Measurements from ENCODE around the gene MBOAT7. TPM values are rescaled to one million over a fixed set of nuclear protein-coding genes. Genes with fewer than 3 reads are reported as not detected.
A peak's percentile ranks its signal among the peaks of the same experiment; 100 is the strongest.

The MBOAT7 gene
- total and polyA plus RNA-seq, 2 of the 8 experiments (the other 6 are each of a cell fraction or from before 2014, with no cell fraction given) = 85.5 to 90.9 TPM

- no peak overlapping the region for H2AFZ ChIP-seq (ENCODE audit: low read length)
- H2BK20ac ChIP-seq (ENCODE audit: low read length) = no peak overlapping the region
- H2BK15ac ChIP-seq (ENCODE audit: low read length) = no peak overlapping the region
- H3K14ac ChIP-seq (ENCODE audit: insufficient read length) = no peak overlapping the region
- H4K8ac ChIP-seq (ENCODE audit: extremely low read depth, insufficient read depth, low read length) = no peak overlapping the region; the same call in 1 of the 2 replicates
- DNase-seq (ENCODE audit: low read depth in 1 of 2, low spot score in 2 of 2) (no peak), FAIRE-seq (no peak)
- 0 out of 2 replicates have a peak overlapping the region, but pooled peaks have one; percentile 3 for H2BK5ac ChIP-seq (ENCODE audit: low read depth, low read length)
- H3K23me2 ChIP-seq (ENCODE audit: low read depth, low read length) = no peaks in the 10 kb centered on the region; the same call in 1 of the 2 replicates
- no peak overlapping the region for H3K27ac ChIP-seq (ENCODE audit: low read depth, low read length)
- TF ChIP-seq GABPA (IDR thresholded peaks at IDR 0.05; ENCODE audit: borderline replicate concordance, insufficient read depth, low read length) = 0 out of 2 replicates have a peak, but pooled peaks have one; percentile 3
- TF ChIP-seq JUN (IDR thresholded peaks at IDR 0.05; ENCODE audit: low read depth, low read length) = no peak
- peaks cover 0 to 7% (median 3%) of the 10 kb centered on the region in 4 experiments; a peak in 6 of 7 replicates for H3K4me1 ChIP-seq (replicated peaks in 1 of 4; ENCODE audit: control insufficient read depth in 3 of 4, insufficient read depth in 4 of 4, low read length in 3 of 4)
- peaks cover 0 to 3% (median 0%) of the 10 kb centered on the region in 4 experiments; a peak in 2 of 8 replicates for H3K36me3 ChIP-seq (ENCODE audit: control insufficient read depth in 2 of 4, insufficient read depth in 4 of 4, low read length in 3 of 4)
- no peaks in the 10 kb centered on the region for H3K79me2 ChIP-seq (ENCODE audit: control insufficient read depth in 1 of 2, insufficient read depth in 2 of 2, low read length in 2 of 2)
- no peak overlapping the region for H3K18ac ChIP-seq (ENCODE audit: extremely low read depth, low read length)
- peak overlapping the region; percentile 45 to 72 for H3K4me2 ChIP-seq (ENCODE audit: insufficient read depth in 1 of 2, low read depth in 2 of 2, low read length in 2 of 2)
- no peak overlapping the region for H2BK12ac ChIP-seq (ENCODE audit: low read depth, low read length)
- no peak overlapping the region for H2AK5ac ChIP-seq (ENCODE audit: low read depth, low read length)
- H3K23ac ChIP-seq (ENCODE audit: insufficient read length) = no peak overlapping the region
- no peaks in the 10 kb centered on the region for H3K9me3 ChIP-seq (ENCODE audit: insufficient read depth in 2 of 2, low read depth in 1 of 2, low read length in 1 of 2)
- H4K20me1 ChIP-seq (replicated peaks in 1 of 2; ENCODE audit: control insufficient read depth in 1 of 2, insufficient read depth in 2 of 2, low read length in 2 of 2) = peaks cover 2 to 6% of the 10 kb centered on the region in 2 experiments
- 53% methylated on average over 15 of the region's 15 CpGs; no CpG with 5 or more reads in 1 of the 2 experiments for WGBS, 2 experiments (ENCODE audit: extremely low coverage in 1 of 2, insufficient coverage in 1 of 2, insufficient read length in 1 of 2, insufficient replicate concordance in 2 of 2, low coverage in 1 of 2, low lambda C conversion rate in 2 of 2, missing lambda C conversion rate in 1 of 2)
- no peak overlapping the region for H3K4ac ChIP-seq (replicated peaks; ENCODE audit: insufficient read length, low read depth, low read length)
- peak overlapping the region in 1 of 4 experiments; percentile 36; a peak in 1 of 8 replicates for H3K4me3 ChIP-seq (ENCODE audit: extremely low read depth in 1 of 4, insufficient read depth in 2 of 4, low read depth in 3 of 4, low read length in 4 of 4)
- ChIA-PET CTCF (ENCODE audit: partially characterized antibody) (interaction anchor here (0.6 to 2.6 kb wide), 9 partner anchors 9 to 1287 kb away, joined by 3 to 8 read pairs (median 5); partner anchors contain the start of genes LENG1 and RPS9), POLR2A (ENCODE audit: partially characterized antibody) (interaction anchor here (0.7 to 6.7 kb wide), 16 partner anchors 9 to 243 kb away, joined by 3 to 55 read pairs (median 7); partner anchors contain the start of genes CNOT3, LENG1, MBOAT7 and PRPF31)
- no peak overlapping the region for H3K9ac ChIP-seq (replicated peaks in 1 of 4; ENCODE audit: extremely low read depth in 1 of 4, low read depth in 3 of 4, low read length in 3 of 4)
- H3K27me3 ChIP-seq (replicated peaks in 1 of 4; ENCODE audit: control insufficient read depth in 3 of 4, extremely low read depth in 1 of 4, insufficient read depth in 3 of 4, low read length in 3 of 4) = no peaks in the 10 kb centered on the region
- H4K5ac ChIP-seq (ENCODE audit: insufficient read length, low read depth, low read length) = no peak overlapping the region
- H3K56ac ChIP-seq (replicated peaks; ENCODE audit: insufficient read length, low read depth, low read length) = no peak overlapping the region
- H4K91ac ChIP-seq (replicated peaks; ENCODE audit: insufficient read length, low read length) = peak overlapping the region; percentile 17
- H2BK120ac ChIP-seq (replicated peaks; ENCODE audit: low read depth, low read length) = no peak overlapping the region
- H3K79me1 ChIP-seq (ENCODE audit: low read depth, low read length) = no peaks in the 10 kb centered on the region
Observed at GRCh38 chr19:54173359-54173699, 16.1 kb downstream of the MBOAT7 start.
